Activated naive CD4-positive, alpha-beta T cell treated with anti-CD3 and anti-CD28 coated beads, Interleukin-2, amount 50 U/mL, for 16 hours (primary cell): ENCODE measurements around the gene SCARB2.

Source experiments
- DNase-seq: peaks from one replicate; pipeline ENCODE4 v3.0.0-alpha.2; 2020

The SCARB2 gene

DNA sequence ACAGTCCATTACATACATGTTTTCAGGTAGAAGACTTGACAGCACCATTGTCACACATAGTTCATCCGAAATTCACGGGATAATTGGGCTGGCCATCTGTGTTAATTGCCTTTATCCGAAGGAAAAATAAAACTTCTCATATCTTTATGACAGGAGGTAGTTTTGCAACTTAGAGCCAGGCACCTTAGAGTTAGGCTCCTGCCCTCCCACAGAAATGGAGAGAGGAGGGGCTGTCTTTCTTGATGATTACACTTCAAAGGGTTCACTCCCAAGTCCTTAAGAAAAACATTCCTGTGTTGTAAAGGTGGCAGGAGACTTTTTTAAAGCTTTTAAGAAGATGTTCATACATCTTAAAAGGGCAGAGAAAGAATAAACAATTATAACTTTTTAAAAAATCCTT is 10.5 kb upstream of the SCARB2 start:
- DNase-seq = no peak

DNA sequence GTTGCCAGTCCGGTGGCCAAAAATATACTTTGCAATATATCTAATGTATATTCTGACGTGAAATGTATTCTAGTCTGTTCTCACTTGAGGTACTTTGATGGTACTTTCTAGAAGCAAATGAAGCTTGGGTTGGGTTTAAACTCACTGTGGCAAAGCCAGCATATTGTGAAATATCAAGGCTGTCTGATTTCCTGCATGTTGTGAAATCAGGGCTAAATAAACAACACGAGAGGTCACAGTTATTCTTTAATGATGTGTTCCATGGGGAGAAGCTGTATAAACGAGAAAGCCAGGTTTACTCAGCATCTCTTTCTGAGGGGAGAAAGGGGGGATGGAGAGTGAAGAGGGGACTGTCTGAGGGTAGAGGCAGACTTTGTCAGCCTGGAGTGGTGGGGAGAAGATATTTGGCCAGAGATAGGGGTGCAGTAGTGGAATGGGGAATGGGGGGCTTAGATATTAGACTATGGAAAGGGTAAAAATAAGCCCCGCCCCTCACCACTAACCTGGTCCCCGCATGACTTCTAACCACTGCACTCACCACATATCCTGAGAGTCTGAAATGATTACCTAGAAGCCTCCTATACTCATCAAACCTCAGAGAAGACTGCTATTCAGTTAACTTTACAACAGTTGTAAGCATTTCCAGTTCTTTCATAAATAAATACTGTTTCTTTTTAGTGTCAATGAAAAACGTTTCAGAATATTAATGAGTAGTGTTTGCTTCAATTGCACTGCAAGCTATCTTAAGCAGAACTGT is 5.9 kb upstream of the SCARB2 start:
- DNase-seq = no peak

DNA sequence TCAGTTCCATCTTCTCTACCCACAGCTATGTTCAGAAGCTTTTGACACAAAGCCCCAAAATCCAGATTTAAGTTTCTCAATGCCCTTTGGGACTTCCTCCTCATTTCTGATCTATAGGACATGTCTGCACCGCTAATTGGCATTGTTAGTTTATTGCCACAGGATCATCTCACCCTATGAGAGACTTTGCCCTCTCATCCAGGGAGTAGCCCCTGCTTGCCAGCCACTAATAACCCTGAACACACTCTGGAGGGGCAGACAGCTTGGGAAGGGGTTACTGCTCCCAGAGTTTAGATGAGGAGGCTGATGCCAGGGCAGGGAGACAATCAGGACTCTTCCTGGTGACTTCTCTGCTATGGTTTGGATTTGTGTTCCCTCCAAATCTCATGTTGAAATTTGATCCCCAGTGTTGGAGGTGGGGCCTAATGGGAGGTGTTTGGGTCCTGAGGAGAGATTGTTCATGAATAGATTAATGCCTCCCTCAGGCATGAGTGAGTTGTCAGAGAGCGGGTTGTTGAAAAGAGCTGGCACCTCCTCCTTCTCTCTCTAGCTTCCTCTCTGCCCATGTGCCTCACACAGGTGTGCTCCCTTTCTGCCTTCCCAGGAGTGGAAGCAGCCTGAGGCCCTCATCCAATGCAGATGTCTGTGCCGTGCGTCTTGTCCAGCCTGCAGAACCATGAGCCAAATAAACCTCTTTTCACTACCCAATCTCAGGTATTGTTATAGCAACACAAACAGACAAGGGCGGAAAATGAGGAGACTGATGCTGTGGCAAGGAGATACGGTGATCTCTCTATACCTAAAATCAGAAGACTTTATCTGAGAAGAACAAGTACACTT is 3.6 kb upstream of the SCARB2 start:
- DNase-seq = no peak

DNA sequence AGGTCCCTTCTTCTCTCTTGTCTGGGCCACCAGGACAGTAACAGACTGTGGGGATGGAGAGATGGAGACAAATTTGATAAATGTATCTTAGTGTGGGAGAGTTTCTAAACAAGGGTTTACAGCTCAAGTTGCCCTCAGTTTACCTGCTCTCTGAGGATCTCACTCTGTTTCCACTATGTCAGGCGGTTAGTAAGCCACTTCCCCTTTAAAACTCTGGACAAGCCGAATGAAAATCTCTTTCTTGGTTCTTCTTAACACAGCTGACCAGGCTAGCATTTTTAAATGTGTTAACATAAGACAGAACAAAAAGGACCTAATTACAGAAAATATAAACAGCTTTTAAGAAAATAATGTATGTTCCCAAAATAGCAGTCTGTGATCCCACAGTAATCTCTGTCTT is 2.9 kb upstream of the SCARB2 start:
- no peak for DNase-seq

DNA sequence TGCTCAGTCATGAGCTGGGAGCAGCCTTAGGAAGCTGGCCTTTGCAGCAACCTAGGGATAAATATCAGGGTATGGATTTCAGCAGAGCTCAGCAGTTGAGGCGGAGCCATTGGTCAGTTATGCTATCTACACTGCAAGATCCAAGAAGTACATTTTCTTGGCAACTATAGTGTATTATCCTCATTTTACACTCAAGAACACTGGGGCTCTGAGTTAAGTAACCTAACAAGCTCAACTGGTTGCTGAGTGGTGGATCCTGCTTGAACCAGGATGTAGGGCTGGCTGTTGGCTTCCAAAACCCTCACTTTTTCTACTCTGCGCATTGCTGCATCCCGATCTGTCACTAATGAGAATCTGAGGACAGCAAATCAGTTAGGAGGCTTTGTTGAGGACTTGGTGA is 1.5 kb upstream of the SCARB2 start:
- no peak for DNase-seq

DNA sequence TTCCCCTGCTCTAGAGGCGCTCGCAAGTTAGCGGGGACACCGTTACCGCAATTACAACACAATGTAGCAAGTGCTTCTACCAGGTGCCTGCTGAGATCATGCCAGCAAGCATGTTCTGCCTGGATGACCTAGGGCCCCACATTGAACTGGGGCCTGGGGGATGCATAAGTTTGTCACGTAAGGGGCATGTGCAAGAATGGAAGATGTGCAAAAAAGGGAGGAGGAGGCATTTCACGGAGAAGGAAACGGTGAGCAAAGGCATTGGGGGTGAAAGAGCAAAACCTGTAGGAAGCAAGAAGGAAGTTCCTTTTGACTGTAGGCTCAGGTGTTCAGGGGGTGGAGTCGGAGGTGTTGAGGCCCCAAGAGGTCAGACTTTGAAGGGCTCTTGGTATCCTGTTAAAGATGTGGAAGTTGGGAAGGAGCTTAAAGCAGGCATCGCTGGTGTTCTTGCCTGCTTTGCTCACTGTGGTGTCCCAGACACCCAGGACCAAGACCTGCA is 602 bp upstream of the SCARB2 start:
- DNase-seq = no peak

DNA sequence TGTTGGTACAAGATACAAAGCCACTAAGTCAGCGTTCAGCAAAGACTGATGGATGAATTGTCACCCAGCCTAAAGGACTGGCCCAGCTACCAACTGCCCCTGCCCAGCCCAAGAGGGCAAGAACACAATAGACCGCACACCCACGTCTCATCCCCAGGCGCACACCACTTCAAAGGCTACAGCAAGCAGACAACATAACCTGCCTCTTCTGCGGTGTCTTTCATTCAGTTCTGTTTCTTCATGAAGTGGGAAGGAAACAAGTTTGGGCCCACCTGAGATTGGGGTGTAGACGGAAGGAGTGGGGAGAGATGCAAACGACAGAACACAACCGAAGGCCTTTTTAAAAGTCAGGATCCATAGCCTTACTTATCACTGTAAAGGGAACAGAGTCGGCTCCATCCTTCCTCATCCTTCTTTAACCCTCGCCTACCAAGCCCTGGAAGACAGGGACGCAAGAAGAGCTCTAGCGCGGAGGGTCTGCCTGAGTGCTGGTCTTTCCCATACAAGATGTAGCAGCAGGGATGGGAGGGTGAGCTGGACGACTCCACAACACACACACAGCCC is 691 bp downstream of the SCARB2 start:
- DNase-seq = peak; percentile 24

DNA sequence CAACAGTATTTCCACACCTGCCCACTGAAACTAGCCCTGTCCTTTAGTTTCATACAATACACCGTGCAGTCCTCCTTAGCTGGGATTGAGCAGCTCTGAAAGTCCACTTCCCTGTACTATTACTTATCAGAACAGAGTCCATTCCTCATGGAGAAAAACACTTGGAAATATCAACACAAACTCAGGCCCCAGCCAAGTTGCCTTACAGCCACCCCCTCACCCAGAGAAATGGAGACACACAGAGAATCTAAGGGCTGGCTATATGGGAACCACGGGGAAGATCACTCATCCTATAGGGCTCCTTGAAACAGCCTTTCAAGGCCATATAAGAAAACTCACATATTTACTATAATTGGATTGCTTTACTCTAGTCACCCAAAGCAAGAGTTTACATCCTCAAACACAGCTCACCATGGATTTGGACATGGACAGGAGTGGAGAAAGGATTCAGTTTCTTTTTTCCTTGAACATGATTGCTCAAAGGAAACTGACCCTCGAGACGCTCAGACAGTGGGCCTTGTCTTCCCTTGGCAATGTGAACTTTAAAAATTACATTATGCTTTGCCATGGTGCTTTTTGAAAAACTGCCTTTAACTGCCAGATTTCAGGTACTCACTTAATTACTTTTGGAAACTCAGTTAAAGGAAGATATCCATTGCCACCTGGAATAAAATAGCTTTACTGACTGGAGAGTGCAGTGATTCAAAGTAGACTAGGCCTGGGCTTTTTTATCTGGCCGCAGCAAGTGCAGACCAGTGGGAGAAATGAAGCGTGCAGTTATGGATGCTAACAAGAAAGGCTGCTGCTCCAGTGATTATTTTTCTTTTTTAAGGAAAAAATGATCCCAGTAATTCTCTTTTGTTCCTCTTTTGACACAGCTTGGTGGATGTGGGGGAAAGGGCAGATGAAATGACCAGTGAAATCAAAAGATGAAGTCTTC is 1.6 kb downstream of the SCARB2 start:
- DNase-seq = no peak

DNA sequence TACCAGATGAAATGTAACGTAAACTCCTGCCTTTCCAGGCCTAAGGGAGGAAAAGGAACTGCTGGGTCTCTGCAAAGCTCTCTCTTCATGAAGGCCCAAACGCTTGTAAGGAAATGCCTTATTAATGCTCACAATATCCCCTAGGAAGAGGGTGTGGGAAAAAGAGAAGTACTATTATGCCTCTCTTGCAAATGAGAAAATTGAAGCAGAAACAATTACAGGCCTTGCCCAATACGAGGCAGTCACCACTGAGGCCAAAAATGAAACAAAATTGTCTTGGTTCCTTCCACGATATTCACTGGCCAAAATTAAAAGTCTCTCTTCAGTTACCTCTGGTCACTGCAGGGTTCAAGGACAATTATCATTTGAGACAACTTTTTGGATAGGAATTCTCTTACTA is 3.2 kb downstream of the SCARB2 start:
- no peak for DNase-seq

DNA sequence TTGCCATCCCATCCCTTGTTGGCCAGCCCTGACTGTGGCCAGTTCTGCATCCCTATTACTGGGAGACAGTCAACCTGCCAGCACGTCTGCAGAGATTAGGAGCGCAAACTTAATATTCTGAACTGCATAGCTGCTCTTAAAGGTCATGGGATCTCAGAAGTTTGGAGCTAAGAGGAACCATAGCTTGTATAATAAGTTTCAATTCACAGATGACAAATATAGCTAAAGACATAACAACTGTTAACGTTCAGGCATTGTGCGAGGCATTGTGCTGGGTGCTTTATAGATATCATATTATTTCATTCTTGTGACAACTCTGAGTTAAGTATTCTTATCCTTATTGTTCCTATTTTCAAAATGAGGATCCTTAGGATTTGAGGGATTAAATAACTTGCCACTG is 3.7 kb downstream of the SCARB2 start:
- DNase-seq = no peak

DNA sequence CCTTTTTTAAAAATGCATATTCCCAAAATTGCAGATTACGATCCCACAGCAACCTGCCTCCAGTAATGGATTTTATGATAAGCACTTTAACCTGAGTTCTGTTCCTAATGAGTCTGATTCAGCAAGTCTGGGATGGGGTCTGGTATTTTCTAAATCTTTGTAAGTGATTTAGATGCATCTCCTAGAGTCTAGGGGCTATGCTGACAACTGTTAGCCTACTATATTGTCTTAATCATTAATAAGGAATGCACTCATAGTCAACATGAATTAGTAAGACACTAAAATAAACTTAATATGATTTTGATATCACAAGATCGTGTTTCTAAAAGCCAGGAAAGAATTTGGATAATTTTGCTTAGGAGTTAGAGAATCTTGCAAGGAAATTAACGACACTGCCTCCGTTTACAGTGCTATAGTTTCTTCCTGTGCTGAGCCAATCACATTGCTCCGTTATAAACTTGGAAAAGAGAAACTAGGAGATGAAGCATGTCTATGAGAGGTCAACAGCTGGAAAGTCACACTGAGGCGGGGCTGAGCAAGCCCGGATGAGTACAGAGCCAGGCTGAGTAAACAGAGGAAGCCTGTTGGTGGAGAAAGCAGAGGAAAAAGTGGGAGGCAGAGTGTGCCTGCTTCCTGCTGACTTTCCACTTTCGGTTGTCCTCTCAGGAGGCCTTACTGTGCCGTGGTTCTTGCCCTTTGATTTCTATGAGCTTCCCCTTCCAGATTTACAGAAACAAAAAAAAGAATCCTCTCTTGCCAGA is 5.4 kb downstream of the SCARB2 start:
- no peak for DNase-seq

DNA sequence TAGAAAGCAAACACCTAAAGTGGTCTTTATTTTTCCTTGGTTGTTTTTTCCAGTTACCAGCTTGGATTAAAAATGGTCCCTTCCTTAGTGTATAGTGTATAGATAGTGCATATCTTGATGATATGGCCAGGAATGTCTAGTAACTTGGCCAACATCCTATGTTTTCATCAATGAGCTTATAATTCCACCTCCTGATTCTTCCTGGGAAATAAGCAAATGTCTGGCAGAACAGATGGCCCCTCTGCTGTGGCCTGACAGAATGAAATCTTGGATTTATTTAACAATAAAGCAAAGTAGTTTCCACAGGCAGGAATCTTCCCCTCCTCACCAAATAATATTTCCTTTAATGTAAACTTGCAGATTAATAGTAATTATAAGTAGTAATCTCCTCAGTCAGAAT is 6.1 kb downstream of the SCARB2 start:
- DNase-seq = no peak

DNA sequence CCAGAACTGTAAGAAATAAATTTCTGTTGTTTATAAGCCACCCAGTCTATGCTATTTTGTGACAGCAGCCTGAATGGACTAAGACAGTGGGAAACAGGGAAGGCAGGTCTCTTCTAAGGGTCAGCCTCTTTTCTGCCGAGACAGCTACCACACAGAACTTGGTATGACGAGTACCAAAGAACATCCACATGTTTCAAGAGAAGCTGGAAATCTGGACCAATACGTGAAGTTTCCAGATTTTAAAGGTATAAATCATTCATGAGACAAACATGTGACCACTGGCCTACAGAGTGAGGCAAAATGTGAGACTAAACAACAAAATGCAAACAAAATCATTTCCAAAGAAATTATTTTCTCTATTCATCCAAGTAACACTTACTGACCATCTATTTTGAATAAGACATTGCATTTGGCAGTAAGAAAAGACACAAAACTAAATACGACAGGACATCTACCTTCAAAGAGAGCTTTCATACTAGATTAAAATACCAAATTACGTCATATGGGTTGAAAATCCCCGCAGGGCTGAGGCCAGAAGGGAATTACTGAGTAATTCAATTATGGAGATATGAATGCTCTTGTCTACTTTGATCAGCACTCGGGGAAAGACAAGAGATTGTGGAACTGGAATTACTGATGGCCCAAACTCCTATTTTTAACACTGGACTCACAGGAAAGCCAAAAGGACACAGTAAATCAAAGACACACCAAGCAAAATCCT is 7.2 kb downstream of the SCARB2 start:
- DNase-seq = no peak

DNA sequence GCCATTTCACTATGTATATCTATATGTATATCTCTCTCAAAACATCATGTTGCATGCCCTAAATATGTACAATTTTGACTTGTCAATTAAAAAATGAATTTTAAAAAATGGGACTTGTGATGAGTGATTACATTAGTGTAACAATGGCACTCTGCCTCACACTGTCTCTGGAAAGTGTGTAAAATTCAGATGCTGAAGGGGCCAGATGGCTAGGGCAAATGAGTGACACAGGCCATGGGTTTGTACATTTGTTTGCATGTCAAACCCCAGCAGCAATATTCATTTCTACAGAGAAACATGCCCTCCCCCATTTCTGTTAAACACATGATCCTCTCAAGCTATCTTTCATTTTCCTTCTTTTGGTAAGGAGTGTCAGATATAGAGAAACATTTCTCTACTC is 8.1 kb downstream of the SCARB2 start:
- no peak for DNase-seq

DNA sequence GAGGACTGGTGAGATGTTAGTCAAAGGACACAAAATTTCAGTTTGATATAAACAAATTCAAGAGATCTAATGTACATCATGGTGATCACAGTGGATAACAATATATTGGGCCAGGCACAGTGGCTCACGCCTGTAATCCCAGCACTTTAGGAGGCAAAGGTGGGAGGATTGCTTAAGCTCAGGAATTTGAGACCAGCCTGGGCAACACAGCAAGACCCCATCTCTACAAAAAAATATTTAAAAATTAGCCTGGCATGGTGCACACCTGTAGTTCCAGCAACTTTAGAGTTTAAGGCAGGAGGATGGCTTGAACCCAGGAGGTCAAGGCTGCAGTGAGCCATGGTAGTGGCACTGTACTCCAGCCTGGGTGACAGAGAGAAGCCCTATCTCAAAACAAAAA is 8.7 kb downstream of the SCARB2 start:
- DNase-seq = no peak

DNA sequence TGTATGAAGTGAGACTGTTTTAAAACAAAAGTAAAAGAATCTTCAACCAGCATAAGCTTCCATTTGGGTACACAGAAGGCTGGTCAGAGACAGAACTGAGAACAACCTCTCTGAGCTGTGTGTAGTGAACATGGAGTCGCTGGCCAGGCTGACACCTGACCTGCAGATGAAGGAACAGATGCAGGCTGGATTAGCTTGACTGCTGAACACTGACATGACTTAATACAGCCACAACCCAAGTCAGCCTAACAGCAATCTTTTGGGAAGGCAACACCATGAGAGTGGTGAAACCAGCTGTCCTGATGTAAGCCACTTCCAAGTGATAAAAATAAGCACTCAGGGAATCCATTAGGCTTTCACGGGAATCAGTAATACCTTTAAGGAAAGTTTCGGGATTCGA is 10.1 kb downstream of the SCARB2 start:
- no peak for DNase-seq

DNA sequence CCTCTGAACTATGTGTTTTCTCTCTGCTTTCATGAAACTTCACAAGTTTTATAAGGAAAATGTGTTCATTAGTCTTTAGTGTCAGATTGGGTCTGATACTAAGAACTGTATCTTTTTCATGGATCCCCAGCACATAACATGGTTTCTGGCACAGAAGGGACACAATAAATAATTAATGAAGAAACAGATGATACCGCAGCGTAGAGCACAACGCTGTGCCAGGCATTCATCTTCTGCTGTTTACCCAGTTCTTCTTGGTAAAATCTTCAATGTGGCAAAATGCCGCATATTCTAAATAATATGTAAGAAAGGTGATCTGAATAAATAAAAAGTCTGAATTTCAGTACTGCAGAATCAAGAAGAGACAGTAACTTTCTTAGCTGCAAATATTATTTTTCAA is 12.3 kb downstream of the SCARB2 start:
- no peak for DNase-seq

DNA sequence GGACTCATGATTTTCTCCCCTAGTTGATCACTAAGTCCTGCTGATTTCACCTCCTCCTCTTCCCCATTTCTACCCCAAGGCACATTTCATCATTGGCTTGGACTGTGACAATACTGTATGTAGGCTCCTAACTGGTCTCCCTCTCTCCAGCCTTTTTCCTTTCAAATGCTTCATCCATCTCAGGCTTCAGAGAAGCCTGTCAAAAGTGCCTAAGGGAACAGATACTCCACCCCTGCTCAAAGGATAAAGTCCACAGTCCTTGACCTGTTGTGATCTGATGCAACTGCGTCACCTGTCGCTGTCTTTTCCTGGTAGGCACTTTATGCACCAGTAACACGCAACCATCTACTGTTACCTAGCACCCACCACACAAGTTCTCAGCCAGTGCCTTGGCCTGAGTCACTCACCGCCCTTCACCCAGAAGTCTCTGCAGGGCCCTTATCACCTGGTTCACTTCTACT is 12.8 kb downstream of the SCARB2 start:
- no peak for DNase-seq

DNA sequence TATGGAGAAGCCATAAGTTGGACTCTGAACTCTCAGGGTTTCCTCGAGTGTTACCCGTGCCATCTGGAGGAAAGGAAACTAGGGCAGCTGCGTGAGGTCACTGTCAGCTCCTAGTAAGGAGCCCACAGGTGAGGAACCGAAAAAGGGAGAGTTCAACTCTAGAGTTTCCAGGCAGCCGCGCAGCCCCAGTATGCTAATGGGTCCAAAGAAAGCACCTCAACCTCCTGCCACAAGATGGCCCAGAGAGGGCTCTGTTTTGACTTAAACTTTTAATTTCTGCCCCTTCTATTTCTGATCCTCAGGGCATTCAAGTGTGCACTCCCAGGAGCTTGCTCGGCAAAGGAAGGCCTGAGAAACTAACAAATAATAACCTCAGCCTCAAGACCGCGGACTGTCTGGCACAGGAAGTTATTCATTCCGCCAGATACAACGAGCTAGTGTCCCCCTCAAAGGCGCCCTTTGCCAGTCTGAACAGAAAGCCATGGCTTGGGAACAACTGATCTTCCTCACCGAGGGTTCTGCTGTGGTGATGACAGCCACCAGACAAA is 13.9 kb downstream of the SCARB2 start:
- no peak for DNase-seq

DNA sequence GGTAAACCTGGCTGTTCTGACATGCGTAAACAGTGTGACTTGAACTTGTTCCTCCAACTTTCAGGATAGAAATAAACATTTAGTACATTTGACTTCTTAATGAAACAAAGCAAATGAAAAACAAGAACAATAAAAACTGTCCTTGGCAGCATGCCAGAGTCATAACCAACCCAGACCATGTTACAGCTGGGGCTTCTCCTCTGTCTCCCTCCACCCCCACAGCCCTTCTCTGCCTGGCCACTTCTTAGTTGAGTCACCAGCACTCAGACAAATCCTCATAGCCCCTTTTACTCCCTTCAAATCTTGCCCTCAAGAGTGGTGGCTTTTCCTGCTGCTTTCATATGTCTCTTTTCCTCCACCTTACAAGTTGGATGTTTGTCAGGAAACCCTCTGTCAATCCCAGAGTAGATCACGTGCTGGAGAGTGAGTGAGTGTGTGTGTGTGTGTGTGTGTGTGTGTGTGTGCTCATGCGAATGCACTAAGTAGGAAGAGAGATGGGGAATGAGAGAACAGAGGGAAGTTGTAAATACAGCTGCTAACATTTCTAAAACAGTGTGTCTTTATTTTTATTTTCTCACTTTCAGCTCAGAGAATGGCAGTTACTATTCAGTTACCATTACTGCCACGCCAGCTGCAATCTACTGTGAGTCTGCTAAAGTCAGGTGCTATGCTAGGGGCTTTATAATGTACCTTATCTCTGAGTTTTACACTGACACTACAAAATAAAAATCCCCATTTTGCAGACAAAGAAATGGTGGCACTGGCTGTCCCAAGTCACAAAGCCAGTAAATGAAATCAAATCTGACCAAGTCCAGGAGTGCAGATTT is 15.0 kb downstream of the SCARB2 start:
- DNase-seq = peak; percentile 31
